ENCODE measurements around the gene PYROXD2. TPM values are rescaled to one million over a fixed set of nuclear protein-coding genes. Genes with fewer than 3 reads are reported as not detected.

PYROXD2 gene
- total and polyA plus RNA-seq, 7 donors = 0.60 to 11.9 (median 8.0) TPM

- H3K36me3 ChIP-seq = peaks cover 14 to 84% (median 34%) of the 10 kb centered on the region in 4 donors
- H3K4me1 ChIP-seq = no peaks in the 10 kb centered on the region
- 86 to 89% methylated on average over 21 of the region's 21 CpGs for WGBS, 2 donors
- intact Hi-C loops (cut with DNase I) = no loop called here
- peak; percentile 62 for DNase-seq
- no peaks in the 10 kb centered on the region for H3K9me3 ChIP-seq
- H3K27me3 ChIP-seq = no peaks in the 10 kb centered on the region
- H3K4me3 ChIP-seq = no peak overlapping the region
- TF ChIP-seq, protein P1, sequence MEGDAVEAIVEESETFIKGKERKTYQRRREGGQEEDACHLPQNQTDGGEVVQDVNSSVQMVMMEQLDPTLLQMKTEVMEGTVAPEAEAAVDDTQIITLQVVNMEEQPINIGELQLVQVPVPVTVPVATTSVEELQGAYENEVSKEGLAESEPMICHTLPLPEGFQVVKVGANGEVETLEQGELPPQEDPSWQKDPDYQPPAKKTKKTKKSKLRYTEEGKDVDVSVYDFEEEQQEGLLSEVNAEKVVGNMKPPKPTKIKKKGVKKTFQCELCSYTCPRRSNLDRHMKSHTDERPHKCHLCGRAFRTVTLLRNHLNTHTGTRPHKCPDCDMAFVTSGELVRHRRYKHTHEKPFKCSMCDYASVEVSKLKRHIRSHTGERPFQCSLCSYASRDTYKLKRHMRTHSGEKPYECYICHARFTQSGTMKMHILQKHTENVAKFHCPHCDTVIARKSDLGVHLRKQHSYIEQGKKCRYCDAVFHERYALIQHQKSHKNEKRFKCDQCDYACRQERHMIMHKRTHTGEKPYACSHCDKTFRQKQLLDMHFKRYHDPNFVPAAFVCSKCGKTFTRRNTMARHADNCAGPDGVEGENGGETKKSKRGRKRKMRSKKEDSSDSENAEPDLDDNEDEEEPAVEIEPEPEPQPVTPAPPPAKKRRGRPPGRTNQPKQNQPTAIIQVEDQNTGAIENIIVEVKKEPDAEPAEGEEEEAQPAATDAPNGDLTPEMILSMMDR (IDR thresholded peaks at IDR 0.05) = peak; percentile 22 to 61 (median 36)
- no peak for TF ChIP-seq POLR2A (IDR thresholded peaks at IDR 0.05)
- H3K27ac ChIP-seq = no peak overlapping the region
Observed at GRCh38 chr10:98425511-98426352, 10.8 kb upstream of the PYROXD2 start.

- Histone ChIP-seq H3K4me3 (no peak overlapping the region), H3K9me3 (no peaks in the 10 kb centered on the region), H3K36me3 (peaks cover 5 to 84% (median 25%) of the 10 kb centered on the region in 4 donors), H3K27me3 (no peaks in the 10 kb centered on the region), H3K4me1 (no peaks in the 10 kb centered on the region), H3K27ac (no peak overlapping the region)
- TF ChIP-seq POLR2A (IDR thresholded peaks at IDR 0.05) (no peak), POLR2AphosphoS5 (IDR thresholded peaks at IDR 0.05) (no peak), EP300 (IDR thresholded peaks at IDR 0.05) (no peak)
- TF ChIP-seq, protein P1 (IDR thresholded peaks at IDR 0.05) = no peak
- 93 to 94% methylated on average over 23 of the region's 23 CpGs for WGBS, 2 donors
- peak; percentile 58 for DNase-seq
- intact Hi-C loops (cut with DNase I) = no loop called here
Observed at GRCh38 chr10:98424295-98425254, 9.6 kb upstream of the PYROXD2 start.

GRCh38 chr10:98423691-98424120 is 8.7 kb upstream of the PYROXD2 start:
- Histone ChIP-seq H3K27me3 (no peaks in the 10 kb centered on the region), H3K27ac (no peak overlapping the region), H3K4me3 (no peak overlapping the region), H3K4me1 (no peaks in the 10 kb centered on the region), H3K9me3 (no peaks in the 10 kb centered on the region), H3K36me3 (peaks cover 5 to 84% (median 29%) of the 10 kb centered on the region in 4 donors)
- intact Hi-C loops (cut with DNase I) = no loop called here
- 89 to 95% methylated on average over 9 of the region's 9 CpGs for WGBS, 2 donors
- DNase-seq = peak; percentile 45
- TF ChIP-seq EP300 (IDR thresholded peaks at IDR 0.05) (no peak), POLR2A (IDR thresholded peaks at IDR 0.05) (no peak), POLR2AphosphoS5 (IDR thresholded peaks at IDR 0.05) (no peak)
- TF ChIP-seq, protein P1 (IDR thresholded peaks at IDR 0.05) = no peak

GRCh38 chr10:98422182-98422581 is 7.2 kb upstream of the PYROXD2 start:
- no peaks in the 10 kb centered on the region for H3K4me1 ChIP-seq
- DNase-seq = peak; percentile 57
- H3K9me3 ChIP-seq = no peaks in the 10 kb centered on the region
- H3K4me3 ChIP-seq = no peak overlapping the region
- TF ChIP-seq POLR2A (IDR thresholded peaks at IDR 0.05) (no peak), EP300 (IDR thresholded peaks at IDR 0.05) (no peak), POLR2AphosphoS5 (IDR thresholded peaks at IDR 0.05) (no peak)
- TF ChIP-seq, protein P1 (IDR thresholded peaks at IDR 0.05) = no peak
- WGBS, 2 donors = 96 to 97% methylated on average over 10 of the region's 10 CpGs
- H3K27ac ChIP-seq = no peak overlapping the region
- no peaks in the 10 kb centered on the region for H3K27me3 ChIP-seq
- peaks cover 5 to 86% (median 30%) of the 10 kb centered on the region in 4 donors for H3K36me3 ChIP-seq
- intact Hi-C loops (cut with DNase I) = no loop called here
